Measurements from ENCODE around the gene SHLD1.
A peak's percentile ranks its signal among the peaks of the same experiment; 100 is the strongest.

SHLD1 gene

GRCh38 chr20:5890773-5891441 is 140.7 kb downstream of the SHLD1 start:
- H3K4me1 Mint-ChIP-seq: peaks cover 12% of the 10 kb centered on the region
- H3K9me3 Mint-ChIP-seq: no peaks in the 10 kb centered on the region
- H3K27me3 Mint-ChIP-seq (ENCODE audit: low read depth, poor library complexity): peaks cover 31% of the 10 kb centered on the region
- H3K36me3 Mint-ChIP-seq (ENCODE audit: low read depth): no peaks in the 10 kb centered on the region
- H3K4me3 Mint-ChIP-seq: no peak overlapping the region
- TF ChIP-seq, protein P1, sequence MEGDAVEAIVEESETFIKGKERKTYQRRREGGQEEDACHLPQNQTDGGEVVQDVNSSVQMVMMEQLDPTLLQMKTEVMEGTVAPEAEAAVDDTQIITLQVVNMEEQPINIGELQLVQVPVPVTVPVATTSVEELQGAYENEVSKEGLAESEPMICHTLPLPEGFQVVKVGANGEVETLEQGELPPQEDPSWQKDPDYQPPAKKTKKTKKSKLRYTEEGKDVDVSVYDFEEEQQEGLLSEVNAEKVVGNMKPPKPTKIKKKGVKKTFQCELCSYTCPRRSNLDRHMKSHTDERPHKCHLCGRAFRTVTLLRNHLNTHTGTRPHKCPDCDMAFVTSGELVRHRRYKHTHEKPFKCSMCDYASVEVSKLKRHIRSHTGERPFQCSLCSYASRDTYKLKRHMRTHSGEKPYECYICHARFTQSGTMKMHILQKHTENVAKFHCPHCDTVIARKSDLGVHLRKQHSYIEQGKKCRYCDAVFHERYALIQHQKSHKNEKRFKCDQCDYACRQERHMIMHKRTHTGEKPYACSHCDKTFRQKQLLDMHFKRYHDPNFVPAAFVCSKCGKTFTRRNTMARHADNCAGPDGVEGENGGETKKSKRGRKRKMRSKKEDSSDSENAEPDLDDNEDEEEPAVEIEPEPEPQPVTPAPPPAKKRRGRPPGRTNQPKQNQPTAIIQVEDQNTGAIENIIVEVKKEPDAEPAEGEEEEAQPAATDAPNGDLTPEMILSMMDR (IDR thresholded peaks at IDR 0.05): no peak
- peak overlapping the region; percentile 52 for H3K27ac Mint-ChIP-seq
- no peak for DNase-seq

DNA sequence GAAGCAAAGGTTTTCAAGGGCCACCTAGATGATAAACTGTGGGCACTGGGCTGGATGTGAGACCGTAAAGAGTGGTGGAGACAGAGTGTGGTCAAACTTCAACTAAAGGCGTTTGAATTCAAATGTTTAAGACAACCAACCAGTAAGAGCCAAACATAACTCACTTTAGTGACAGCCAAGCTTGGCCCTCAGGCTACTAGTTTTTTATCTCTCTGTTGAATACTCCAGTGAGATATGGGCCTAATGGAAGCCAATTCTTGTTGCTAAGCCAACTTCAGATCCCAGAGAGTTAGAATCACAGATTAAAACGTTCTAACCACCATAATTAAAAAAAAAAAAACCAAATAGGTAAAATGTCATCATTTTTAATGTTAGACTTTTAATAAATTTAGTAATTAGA is 142.9 kb downstream of the SHLD1 start:
- Mint-ChIP-seq H3K4me1 (peaks cover 6% of the 10 kb centered on the region), H3K36me3 (ENCODE audit: low read depth) (no peaks in the 10 kb centered on the region), H3K4me3 (no peak overlapping the region), H3K9me3 (no peaks in the 10 kb centered on the region), H3K27ac (no peak overlapping the region), H3K27me3 (ENCODE audit: low read depth, poor library complexity) (peaks cover 32% of the 10 kb centered on the region)
- DNase-seq: no peak
- TF ChIP-seq, protein P1 (IDR thresholded peaks at IDR 0.05): no peak

DNA sequence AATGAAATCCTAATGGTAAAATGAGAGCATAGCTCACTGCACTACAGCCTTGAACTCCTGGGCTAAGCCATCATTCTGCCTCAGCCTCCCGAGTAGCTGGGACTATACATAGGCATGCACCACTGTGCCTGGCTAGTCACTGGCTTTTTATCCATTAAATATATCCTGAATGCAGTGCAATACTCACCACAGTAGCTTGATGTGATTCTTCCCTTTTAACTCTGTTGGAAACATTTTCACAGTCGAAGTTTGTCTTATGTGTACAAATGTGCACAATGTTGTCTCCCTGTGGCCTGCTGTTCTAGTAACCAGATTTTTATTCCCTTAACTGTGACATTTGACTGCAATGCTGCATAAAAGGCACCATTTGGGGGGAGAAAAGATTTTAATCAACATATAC is 143.4 kb downstream of the SHLD1 start:
- Mint-ChIP-seq H3K9me3 (no peaks in the 10 kb centered on the region), H3K36me3 (ENCODE audit: low read depth) (no peaks in the 10 kb centered on the region), H3K4me1 (peaks cover 6% of the 10 kb centered on the region), H3K27ac (no peak overlapping the region), H3K27me3 (ENCODE audit: low read depth, poor library complexity) (peaks cover 32% of the 10 kb centered on the region), H3K4me3 (no peak overlapping the region)
- no peak for DNase-seq
- TF ChIP-seq, protein P1 (IDR thresholded peaks at IDR 0.05): no peak

DNA sequence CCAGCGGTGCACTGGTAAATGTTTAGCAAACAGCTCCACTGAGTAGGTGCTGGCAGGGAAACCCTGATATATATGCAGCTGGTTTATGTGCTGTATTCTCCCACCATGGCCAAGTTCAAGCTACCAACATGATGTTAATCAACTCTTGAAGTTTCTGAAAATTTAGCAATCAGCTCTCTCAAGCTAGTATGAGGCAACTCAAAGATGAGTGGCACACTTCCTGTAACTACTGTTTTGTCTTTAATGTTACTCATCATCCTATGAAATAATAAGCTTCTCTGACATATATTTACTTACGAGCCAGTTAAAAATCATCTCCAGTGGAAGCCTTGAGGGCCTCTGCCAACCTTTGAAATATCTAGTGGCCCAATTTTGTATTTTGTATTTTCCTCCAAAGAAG is 145.4 kb downstream of the SHLD1 start:
- H3K4me1 Mint-ChIP-seq: peaks cover 5% of the 10 kb centered on the region
- H3K27me3 Mint-ChIP-seq (ENCODE audit: low read depth, poor library complexity): peaks cover 32% of the 10 kb centered on the region
- TF ChIP-seq, protein P1 (IDR thresholded peaks at IDR 0.05): no peak
- no peak for DNase-seq
- no peak overlapping the region for H3K4me3 Mint-ChIP-seq
- no peaks in the 10 kb centered on the region for H3K36me3 Mint-ChIP-seq (ENCODE audit: low read depth)
- H3K27ac Mint-ChIP-seq: no peak overlapping the region
- H3K9me3 Mint-ChIP-seq: no peaks in the 10 kb centered on the region

GRCh38 chr20:5899444-5899843 is 149.2 kb downstream of the SHLD1 start:
- TF ChIP-seq, protein P1 (IDR thresholded peaks at IDR 0.05): no peak
- no peaks in the 10 kb centered on the region for H3K36me3 Mint-ChIP-seq (ENCODE audit: low read depth)
- no peak for DNase-seq
- no peaks in the 10 kb centered on the region for H3K4me1 Mint-ChIP-seq
- no peak overlapping the region for H3K27ac Mint-ChIP-seq
- no peak overlapping the region for H3K4me3 Mint-ChIP-seq
- H3K27me3 Mint-ChIP-seq (ENCODE audit: low read depth, poor library complexity): peaks cover 32% of the 10 kb centered on the region
- H3K9me3 Mint-ChIP-seq: no peaks in the 10 kb centered on the region

- Mint-ChIP-seq H3K9me3 (no peaks in the 10 kb centered on the region), H3K27me3 (ENCODE audit: low read depth, poor library complexity) (peaks cover 21% of the 10 kb centered on the region), H3K36me3 (ENCODE audit: low read depth) (no peaks in the 10 kb centered on the region), H3K27ac (no peak overlapping the region), H3K4me1 (no peaks in the 10 kb centered on the region), H3K4me3 (no peak overlapping the region)
- TF ChIP-seq, protein P1 (IDR thresholded peaks at IDR 0.05): no peak
- no peak for DNase-seq
Measured at GRCh38 chr20:5900908-5901307, 150.7 kb downstream of the SHLD1 start.

Data from nephron progenitor cell (in vitro differentiated cells).